HG02610 (cell line): Measurements from ENCODE around the gene SH3BP5.

Source experiments
- ATAC-seq: cut with Tn5 transposase; IDR thresholded peaks from one replicate; pipeline ENCODE4 v1.9.1; 2021; ENCODE audit warnings: mild to moderate bottlenecking, moderate library complexity; ENCODE audit not compliant: unreplicated experiment

SH3BP5 gene

DNA sequence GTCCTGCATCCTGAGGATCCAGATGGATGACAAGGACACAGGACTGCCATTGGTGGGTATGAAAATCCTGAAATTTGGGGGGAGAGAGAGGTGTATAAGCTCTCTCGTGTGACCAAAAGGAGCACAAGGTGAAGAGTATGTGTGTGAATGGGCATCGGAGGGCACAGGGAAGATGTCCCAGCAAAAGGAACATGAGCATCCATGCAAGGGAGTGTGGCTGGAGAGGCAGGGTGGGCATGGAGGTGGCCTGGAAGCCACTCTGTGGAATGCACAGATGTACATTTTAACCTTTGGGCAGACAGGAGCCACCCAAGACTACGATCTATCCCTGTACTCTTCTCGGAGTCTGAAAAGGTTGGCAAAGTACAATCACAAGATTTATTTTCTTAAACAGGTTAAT, 71.9 kb downstream of the SH3BP5 start:
- no peak for ATAC-seq

GRCh38 chr3:15258720-15259119, 73.7 kb downstream of the SH3BP5 start:
- no peak for ATAC-seq

DNA sequence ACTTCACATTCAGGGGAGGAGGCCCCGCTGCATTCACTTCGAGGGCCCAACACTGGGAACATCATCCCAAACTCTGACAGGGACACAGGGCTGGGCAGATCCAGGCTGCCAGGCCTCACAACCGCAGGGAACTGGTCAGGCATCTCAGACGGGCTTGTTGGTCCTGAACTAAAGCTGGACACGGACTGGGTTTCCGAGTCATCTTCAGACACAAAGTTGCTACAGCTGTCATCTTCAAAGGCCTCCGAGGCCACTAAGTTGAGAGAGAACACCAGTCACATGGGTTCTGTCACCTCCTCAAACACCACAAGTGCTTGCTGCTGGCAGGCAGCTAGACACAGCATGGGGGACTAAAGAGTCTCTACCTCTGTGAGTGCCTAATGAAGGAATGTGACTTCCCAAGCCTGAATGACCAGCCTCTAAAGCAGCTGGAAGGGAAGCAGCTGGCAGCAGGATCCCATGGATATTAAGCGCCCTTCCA, 75.5 kb downstream of the SH3BP5 start:
- ATAC-seq: no peak

- ATAC-seq: no peak
These were observed 77.2 kb downstream of the SH3BP5 start for GRCh38 chr3:15255215-15255614.

DNA sequence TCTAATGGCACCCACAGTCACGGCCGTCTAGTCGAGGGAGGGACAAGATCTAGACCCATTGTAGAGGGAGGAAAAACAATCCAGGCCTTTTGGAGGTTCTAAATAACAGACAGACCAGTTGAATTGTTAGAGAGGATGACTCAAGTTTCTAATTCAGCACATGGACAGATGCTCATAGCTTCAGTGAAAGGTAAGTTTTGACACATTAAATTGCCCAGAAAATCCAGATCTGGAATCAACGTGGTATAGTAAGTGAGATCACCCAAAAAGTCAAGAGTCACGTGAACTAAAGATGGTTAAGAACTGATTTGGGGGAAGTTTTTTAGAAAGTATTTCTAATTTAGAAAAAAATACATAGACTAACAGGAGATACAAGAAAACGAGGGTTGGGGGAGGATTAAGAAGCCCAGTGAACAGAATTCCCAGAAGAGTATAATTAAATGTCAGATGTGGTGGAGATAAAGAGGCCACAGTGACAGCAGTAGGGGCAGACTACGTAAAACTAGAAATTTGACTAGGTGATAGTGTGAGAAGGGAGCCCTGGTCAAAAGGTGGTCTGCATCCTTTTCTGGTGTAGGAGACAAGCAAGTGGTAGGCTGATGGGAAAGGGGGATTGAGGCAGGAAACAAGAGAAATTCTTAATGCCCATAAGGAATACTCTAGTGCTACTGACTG, 79.2 kb downstream of the SH3BP5 start:
- no peak for ATAC-seq

DNA sequence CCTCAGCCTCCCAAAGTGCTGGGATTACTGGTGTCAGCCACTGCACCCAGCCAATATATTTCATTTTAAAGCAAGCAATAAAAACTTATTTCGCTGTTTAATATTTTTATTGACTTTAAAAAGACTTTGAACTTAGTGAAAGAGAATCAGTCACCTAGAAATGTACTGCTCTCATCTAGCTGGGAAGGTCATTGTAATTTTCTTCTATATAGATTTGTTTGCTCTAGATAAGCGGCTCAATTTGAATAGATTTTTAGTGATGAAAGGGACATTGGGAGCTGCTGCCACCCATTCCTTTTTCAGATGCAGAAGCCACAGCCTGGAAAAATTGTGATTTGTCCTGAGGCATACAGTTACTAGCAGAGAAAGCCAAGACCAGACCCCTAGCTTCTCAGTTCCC, 86.2 kb downstream of the SH3BP5 start:
- no peak for ATAC-seq

- no peak for ATAC-seq
These were observed 88.4 kb downstream of the SH3BP5 start for GRCh38 chr3:15243822-15244482.

GRCh38 chr3:15241341-15241740, 91.0 kb downstream of the SH3BP5 start:
- no peak for ATAC-seq

GRCh38 chr3:15229262-15229661, 103.1 kb downstream of the SH3BP5 start:
- no peak for ATAC-seq

- ATAC-seq: no peak
These were observed 104.2 kb downstream of the SH3BP5 start for GRCh38 chr3:15228147-15228546.

- no peak for ATAC-seq
These were observed 108.5 kb downstream of the SH3BP5 start for GRCh38 chr3:15223685-15224572.

DNA sequence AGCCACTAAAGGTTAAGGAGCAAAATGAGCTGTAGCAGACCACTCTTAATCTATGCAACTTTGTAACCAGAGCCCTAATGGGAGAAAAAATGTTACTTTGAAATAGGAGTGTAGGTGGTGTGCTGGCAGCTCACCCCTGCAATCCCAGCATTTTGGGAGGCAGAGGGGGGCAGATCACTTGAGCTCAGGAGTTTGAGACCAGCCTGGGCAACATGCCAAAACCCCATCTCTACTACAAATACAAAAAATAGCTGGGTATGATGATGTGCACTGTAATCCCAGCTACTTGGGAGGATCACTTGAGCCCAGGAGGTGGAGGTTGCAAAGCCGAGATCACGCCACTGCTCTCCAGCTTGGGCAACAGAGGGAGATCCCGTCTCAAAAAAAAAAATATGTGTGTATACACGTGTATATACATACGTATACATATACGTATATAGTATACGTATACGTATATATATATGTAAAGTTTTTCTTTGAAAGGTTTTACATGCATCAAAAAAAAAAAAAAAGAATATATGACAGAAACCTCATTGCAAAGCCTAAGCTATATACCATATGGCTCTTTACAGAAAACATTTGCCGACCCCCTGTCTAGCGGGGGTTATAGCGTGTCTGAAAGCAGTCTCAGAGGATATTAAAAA, 110.7 kb downstream of the SH3BP5 start:
- ATAC-seq: no peak

GRCh38 chr3:15220661-15221060, 111.7 kb downstream of the SH3BP5 start:
- no peak for ATAC-seq

DNA sequence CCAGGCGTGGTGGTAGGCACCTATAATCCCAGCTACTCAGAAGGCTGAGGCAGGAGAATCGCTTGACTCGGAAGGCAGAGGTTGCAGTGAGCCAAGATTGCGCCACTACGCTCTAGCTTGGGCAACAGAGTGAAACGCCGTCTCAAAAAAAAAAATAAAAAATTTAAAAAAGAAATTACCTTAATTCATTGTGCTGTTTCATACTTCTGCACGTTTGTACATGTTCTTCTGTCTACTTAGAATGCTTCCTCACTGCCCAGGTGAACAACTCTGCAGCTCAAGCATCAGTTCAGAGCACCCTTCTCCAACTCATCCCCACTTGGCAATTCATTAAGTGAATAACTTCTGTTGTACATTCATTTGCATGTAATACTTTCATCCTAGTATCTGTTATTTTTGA, 112.3 kb downstream of the SH3BP5 start:
- no peak for ATAC-seq

DNA sequence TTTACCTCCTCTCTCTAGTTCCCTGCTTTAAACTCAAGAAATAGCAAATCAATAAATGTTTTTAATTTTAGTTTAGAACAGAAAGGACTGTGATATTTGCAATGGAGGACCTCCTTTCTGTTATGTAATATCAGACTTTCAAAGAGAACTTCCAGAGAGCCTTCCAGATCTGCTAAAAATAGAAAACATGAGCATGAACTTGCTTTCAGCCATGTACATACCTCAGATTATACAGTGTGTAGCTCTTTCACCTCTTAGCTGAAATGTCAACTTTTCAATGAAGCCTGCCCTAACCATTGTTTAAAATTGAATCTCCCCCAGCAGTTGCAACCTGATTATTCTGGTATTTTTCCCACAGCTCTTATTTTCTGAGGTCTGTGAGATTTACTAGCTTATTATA, 113.7 kb downstream of the SH3BP5 start:
- no peak for ATAC-seq

DNA sequence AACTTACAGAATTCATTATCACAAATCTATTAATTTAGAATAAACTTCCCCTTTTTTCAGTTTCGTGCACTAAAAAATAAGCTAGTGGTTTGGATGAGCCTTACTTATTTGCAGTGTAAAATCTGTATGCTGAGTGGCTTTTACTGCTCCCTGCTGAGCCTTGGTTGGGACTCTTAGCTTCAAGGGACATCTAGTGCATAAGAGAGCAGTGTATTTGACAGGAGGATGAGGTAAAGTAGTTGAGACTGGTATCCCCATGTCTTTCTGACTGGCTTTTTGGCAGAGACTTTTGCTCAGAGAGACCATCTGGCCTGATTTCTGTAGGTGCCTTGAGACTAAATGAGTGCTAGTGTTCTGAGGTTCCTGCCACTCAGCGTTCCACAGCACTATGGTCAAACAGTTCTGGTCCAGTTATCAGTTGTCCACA, 114.5 kb downstream of the SH3BP5 start:
- no peak for ATAC-seq

DNA sequence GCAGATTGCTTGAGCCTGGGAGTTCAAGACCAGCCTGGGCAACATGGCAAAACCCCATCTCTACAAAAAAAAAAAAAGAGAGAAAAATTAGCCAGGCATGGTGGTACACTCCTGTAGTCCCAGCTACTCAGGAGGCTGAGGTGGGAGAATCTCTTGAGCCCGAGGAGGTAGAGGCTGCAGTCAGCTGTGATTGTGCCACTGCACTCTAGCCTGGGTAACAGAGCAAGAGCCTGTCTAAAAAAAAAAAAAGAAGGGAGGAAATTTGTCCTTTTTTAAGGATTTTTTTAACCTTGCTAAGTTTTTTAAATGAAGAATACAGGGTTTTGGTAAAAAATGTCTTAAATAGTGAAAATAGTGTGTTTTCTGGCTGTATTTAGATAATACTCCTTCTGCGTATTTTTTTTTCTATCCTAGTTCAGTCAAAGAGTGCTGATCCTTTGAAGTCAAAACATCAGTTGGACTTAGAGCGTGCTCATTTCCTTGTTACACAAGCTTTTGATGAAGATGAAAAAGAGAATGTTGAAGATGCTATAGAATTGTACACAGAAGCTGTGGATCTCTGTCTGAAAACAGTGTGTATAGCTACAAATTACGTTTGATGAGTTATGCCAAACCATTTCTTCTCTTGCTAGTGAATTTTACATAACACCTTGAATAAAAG, 115.2 kb downstream of the SH3BP5 start:
- ATAC-seq: no peak

DNA sequence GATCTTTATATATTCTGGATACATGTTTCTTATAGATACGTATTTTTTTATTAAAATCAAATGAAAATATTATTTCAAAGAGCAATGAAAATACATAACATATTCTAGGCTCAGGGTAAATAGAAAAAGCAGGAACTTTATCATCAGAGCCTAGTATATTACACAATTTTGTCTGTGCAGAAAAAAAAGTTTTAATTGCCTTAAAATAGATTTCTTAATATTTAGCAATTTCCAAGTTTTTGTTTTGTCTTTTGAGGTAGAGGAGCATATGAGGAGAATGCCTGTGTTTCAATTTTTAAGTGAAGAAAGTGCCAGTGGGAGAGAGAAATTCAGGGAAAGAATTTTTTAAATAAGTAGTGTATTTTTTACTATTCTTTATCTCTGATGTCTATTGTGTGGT, 115.9 kb downstream of the SH3BP5 start:
- no peak for ATAC-seq

GRCh38 chr3:15215996-15216395, 116.4 kb downstream of the SH3BP5 start:
- ATAC-seq: no peak

DNA sequence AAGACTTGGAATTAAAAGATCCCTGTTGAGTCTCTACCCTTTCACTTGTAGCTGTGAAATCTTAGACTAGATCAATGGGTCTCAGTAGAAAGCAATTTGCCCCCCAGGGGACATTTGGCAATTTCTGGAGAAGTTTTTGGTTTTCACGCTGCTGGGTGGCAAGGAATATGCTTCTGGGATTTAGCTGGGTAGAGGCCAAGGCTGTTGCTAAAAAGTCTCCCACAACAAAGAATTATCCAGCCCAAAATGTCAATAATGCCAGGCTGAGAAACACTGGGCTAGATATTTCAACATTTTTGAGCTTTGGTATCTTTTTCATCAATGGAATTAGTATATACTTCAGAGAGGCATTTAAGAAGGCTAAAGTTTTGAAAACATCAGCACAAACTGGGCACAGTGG, 117.6 kb downstream of the SH3BP5 start:
- no peak for ATAC-seq

GRCh38 chr3:15211937-15212336, 120.4 kb downstream of the SH3BP5 start:
- no peak for ATAC-seq
